Stimulated activated CD8-positive, alpha-beta memory T cell treated with anti-CD3 and anti-CD28 coated beads, Interleukin-4, amount 100 ng/mL, for 4 hours (primary cell): ENCODE results near the gene CLCN7.

ENCODE experiments used
- DNase-seq, 2 donors: peaks; one replicate each; pipeline ENCODE4 v3.0.0-alpha.2; 2020; ENCODE audit warnings: low read depth in 2 of 2, low spot score in 1 of 2

The CLCN7 gene

DNA sequence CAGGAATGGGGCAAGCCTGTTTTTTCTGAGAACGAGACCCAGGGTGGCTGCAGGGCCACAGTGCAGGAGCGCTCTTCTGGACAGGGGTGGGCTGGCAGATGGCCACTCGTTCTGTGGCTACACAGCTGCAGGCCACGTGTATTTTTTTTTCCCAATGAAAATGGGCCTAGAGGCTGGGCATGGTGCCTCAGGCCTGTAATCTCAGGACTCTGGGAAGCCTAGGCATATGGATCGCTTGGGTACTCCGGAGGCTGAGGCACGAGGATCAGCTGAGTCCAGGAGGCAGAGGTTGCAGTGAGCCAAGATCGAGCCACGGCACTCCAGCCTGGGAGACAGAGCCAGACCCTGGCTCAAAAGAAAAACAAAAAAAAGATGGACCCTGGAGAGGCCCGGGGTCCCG is 67.1 kb downstream of the CLCN7 start:
- no peak for DNase-seq

- no peak for DNase-seq
Observed at GRCh38 chr16:1403733-1404132, 71.1 kb downstream of the CLCN7 start.

DNA sequence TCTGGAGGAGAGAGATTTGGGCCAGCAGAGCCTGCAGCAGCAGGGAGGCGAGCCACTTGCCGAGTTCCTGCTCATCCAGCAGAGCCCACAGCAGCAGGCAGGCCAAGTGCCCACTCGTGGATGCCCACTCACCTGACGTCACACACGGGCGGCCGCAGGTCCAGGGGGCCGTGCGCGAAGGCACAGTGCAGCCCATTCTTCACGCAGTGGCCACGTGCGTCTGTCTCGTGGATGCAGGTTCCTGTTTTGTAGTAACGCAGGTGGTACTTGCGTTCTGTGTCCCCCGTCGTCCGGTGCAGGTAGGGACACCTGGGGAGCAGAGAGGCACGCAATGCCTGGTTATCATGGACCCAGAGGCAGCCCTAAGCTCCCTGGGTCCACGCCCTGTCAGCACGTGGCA is 71.8 kb downstream of the CLCN7 start:
- no peak for DNase-seq

GRCh38 chr16:1401758-1402154 is 73.1 kb downstream of the CLCN7 start:
- no peak for DNase-seq

DNA sequence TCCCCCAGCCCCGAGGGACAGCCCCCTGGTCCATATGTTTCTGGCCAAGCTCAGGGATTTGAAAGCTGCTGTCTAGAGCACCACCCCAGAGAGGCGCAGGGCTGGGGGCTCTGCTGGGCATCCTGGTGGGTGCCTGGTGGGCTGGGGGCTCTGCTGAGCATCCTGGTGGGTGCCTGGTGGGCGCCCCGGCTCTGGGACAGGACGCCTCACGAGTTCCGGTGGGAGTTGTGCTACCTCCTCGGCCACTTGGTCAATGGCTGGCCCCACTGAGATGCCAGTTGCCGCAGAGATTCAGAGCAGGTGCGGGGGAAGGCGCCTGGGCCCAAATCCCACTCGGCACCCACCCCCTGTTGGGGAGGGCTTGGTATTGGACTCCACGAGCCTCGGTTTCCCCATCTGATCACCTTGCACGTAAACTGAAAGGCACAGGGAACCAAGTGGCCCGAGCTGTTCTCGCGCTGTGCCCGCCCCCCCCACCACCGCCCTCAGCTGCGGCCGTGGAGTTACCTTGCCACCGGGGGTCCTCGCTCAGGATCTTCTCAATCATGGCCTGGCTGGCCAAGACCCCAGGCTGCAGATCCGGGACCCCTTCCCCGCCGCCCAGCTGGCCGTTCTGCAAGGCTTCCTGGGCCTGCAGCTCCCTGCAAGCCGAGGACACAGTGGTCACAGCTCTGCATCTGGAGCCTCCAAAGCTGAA is 73.6 kb downstream of the CLCN7 start:
- DNase-seq = no peak

DNA sequence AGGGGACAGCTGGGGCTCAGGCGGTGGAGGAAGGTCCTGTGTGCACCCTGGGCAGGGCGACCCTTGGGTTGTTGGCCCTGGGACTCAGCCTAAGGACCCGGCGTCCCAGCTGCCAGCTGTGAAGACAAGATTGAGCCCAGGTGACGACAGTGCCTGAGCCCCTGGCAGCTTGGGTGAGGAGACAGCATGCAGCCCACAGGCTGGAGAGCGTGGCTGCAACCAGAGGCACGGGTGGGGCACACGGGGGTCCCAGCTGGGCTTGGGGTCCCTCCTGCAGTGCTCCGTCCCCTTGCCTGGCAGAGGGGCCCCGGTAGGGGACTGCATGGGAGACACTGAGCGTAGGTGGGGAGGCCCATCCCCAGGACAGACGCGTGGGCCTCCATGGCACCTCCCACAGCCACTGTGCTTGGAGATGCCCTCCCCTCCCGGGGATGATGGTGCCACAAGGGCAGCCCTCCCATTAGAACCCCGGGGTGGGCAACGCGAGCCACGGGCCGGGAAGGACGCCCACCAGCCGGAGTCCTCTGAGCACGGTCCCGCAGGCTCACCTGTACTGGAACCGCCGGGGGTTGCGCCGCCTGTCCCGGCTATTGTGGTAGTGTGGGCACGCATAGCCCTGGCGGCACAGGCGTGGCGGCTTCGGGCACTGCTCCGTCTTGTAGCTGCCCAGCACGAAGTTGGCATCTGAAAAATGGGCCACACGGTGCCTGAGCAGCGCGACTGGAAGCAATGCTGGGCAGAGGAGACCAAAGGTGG is 75.8 kb downstream of the CLCN7 start:
- no peak for DNase-seq

DNA sequence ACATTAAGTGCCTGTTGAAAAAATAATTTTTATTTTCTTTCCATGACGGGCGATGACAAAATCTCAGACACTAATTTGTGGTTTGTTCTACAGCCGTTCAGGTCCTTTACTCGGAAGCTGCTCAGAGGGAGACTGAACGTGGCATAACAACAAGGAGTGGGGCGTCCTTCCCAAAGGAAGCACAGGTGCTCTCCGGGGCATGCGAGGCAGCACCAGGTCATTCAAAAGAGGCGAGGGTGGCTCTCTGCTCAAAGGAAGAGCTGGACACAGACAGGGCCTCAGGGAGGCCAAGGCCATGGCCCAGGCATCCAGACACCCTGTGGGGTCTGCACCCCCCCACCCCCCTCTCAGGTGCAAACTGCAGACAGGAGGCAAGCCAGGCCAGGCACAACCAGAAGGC is 76.5 kb downstream of the CLCN7 start:
- no peak for DNase-seq

DNA sequence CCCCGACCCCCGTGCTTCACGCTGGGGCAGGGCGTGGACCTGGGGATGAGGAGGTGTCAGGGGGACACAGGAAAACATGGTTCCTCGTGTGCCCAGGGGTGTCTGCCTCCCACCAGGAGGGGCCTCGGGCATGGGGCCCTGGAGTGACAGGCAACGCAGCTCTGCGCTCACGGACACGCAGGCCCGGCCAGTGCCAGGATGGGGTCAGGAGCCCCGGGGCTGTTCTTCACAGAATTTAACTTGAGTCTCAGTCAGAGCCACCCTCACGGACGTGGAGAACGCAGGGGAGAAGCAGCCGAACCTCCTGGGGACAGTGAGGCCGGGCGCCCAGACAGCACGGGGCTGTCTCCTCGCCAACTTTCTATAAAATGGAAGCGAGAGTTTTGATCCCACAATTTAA is 77.0 kb downstream of the CLCN7 start:
- DNase-seq = no peak

- DNase-seq = no peak
Observed at GRCh38 chr16:1395444-1396031, 79.3 kb downstream of the CLCN7 start.
